HEK293T (cell line): ENCODE results near the gene CD44.

ENCODE experiments used
- ARNT ChIP-seq: fragments of 450-650 bp; IDR thresholded peaks from 2 replicates; pipeline ENCODE4 v1.6.1; 2017; ENCODE audit warnings: mild to moderate bottlenecking
- BHLHE40 ChIP-seq: fragments of 450-650 bp; IDR thresholded peaks from 2 replicates; pipeline ENCODE4 v1.6.1; 2016; ENCODE audit warnings: mild to moderate bottlenecking, moderate library complexity, borderline replicate concordance
- CTBP1 ChIP-seq: fragments of 450-650 bp; IDR thresholded peaks from 2 replicates; pipeline ENCODE4 v1.6.1; 2016; ENCODE audit warnings: borderline replicate concordance
- ELF4 ChIP-seq: fragments of 450-650 bp; IDR thresholded peaks from 2 replicates; pipeline ENCODE4 v1.6.1; 2017; ENCODE audit warnings: antibody characterized with exemption
- FOXK2 ChIP-seq: fragments of 450-650 bp; IDR thresholded peaks from 2 replicates; pipeline ENCODE4 v1.6.1; 2016; ENCODE audit warnings: mild to moderate bottlenecking
- FOXM1 ChIP-seq: fragments of 450-650 bp; IDR thresholded peaks from 2 replicates; pipeline ENCODE4 v1.6.1; 2017; ENCODE audit warnings: mild to moderate bottlenecking, borderline replicate concordance
- HDGF ChIP-seq: fragments of 450-650 bp; IDR thresholded peaks from 2 replicates; pipeline ENCODE4 v1.6.1; 2017; ENCODE audit warnings: antibody characterized with exemption, borderline replicate concordance
- NFRKB ChIP-seq: fragments of 450-650 bp; IDR thresholded peaks from 2 replicates; pipeline ENCODE4 v1.6.1; 2016; ENCODE audit warnings: mild to moderate bottlenecking, moderate library complexity
- SP1 ChIP-seq: fragments of 450-650 bp; IDR thresholded peaks from 2 replicates; pipeline ENCODE4 v1.6.1; 2017
- SUZ12 ChIP-seq: fragments of 450-650 bp; IDR thresholded peaks from 2 replicates; pipeline ENCODE4 v1.6.1; 2016; ENCODE audit warnings: mild to moderate bottlenecking
- TARDBP ChIP-seq: fragments of 450-650 bp; IDR thresholded peaks from 2 replicates; pipeline ENCODE4 v1.6.1; 2016
- ZNF384 ChIP-seq: fragments of 450-650 bp; IDR thresholded peaks from 2 replicates; pipeline ENCODE4 v1.6.1; 2016
- TF ChIP-seq, protein P1 (sequence below): fragments of 450-650 bp; IDR thresholded peaks from 2 replicates; pipeline ENCODE4 v1.6.1; 2016

DNA sequence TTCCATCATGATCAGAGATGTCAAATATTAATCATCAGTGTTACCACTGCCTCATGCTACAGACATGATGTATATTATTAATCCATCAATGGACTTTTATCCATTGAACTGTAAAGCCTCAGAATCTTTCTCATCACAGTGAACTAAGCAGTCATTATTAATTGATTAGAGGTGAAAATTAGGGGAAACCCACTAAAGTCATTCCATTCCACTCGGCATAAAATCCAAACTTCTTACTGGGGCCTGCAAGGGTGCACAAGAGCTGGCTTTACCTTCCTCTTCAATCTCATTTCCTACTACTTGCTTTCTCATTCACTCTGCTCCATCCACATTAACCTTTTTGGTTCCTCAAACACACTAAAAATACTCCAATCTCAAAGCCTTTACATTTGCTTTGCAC, 7.9 kb upstream of the CD44 start:
- no peak for TF ChIP-seq FOXM1
- no peak for TF ChIP-seq ELF4
- no peak for TF ChIP-seq TARDBP
- TF ChIP-seq NFRKB: no peak
- TF ChIP-seq ZNF384: no peak
- no peak for TF ChIP-seq SP1
- TF ChIP-seq SUZ12: no peak
- TF ChIP-seq FOXK2: no peak
- TF ChIP-seq HDGF: no peak
- no peak for TF ChIP-seq BHLHE40
- TF ChIP-seq CTBP1: no peak
- TF ChIP-seq, protein P1, sequence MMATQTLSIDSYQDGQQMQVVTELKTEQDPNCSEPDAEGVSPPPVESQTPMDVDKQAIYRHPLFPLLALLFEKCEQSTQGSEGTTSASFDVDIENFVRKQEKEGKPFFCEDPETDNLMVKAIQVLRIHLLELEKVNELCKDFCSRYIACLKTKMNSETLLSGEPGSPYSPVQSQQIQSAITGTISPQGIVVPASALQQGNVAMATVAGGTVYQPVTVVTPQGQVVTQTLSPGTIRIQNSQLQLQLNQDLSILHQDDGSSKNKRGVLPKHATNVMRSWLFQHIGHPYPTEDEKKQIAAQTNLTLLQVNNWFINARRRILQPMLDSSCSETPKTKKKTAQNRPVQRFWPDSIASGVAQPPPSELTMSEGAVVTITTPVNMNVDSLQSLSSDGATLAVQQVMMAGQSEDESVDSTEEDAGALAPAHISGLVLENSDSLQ: no peak
- TF ChIP-seq ARNT: no peak
